ENCODE data around the gene CSRNP2.
"Not testable (repeated sequence)": the region's sequence is repeated elsewhere in the genome, so short reads cannot be mapped to it uniquely, and the experiment has no call there.

The CSRNP2 gene

GRCh38 chr12:51087818-51088217 is 4.4 kb upstream of the CSRNP2 start:
- Mint-ChIP-seq H3K36me3 (no peaks in the 10 kb centered on the region), H3K27ac (no peak overlapping the region), H3K4me1 (peaks cover 3% of the 10 kb centered on the region), H3K27me3 (no peaks in the 10 kb centered on the region), H3K9me3 (no peaks in the 10 kb centered on the region), H3K4me3 (no peak overlapping the region)
- no peak for ATAC-seq (ENCODE audit: low read depth)
- DNase-seq (ENCODE audit: low spot score in 2 of 2): no peak

- H3K27me3 Mint-ChIP-seq: no peaks in the 10 kb centered on the region
- H3K9me3 Mint-ChIP-seq: no peaks in the 10 kb centered on the region
- ATAC-seq (ENCODE audit: low read depth): no peak
- H3K36me3 Mint-ChIP-seq: no peaks in the 10 kb centered on the region
- H3K4me3 Mint-ChIP-seq: no peak overlapping the region
- DNase-seq (ENCODE audit: low spot score in 2 of 2): no peak
- H3K4me1 Mint-ChIP-seq: peaks cover 11% of the 10 kb centered on the region
- no peak overlapping the region for H3K27ac Mint-ChIP-seq
Measured at GRCh38 chr12:51086933-51087332, 3.5 kb upstream of the CSRNP2 start.

DNA sequence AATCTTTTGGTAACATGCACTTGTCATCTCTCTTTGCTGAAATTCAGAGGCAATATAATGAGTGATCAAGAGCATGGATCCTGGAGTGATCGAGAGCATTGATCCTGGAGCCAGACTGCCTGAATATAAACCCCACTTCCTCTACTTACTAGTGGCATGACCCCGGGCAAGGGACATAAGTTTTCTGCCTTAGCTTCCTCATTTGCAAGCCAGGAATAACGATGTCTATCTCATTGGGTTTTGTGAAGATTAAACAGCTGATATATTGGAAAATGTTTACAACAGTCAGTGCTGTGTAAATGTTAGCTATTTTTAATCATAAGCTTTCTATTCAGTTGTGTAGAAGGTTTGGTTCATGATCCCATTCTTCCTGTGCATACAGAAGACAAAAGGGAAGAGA is 2.4 kb upstream of the CSRNP2 start:
- DNase-seq (ENCODE audit: low spot score in 2 of 2) (no peak), ATAC-seq (ENCODE audit: low read depth) (no peak)
- Mint-ChIP-seq H3K36me3 (no peaks in the 10 kb centered on the region), H3K9me3 (no peaks in the 10 kb centered on the region), H3K27ac (no peak overlapping the region), H3K4me1 (peaks cover 11% of the 10 kb centered on the region), H3K27me3 (no peaks in the 10 kb centered on the region), H3K4me3 (no peak overlapping the region)

GRCh38 chr12:51082561-51083125 is 753 bp downstream of the CSRNP2 start:
- Mint-ChIP-seq H3K9me3 (no peaks in the 10 kb centered on the region), H3K27me3 (no peaks in the 10 kb centered on the region), H3K27ac (peak overlapping the region; percentile 93), H3K4me1 (peaks cover 15% of the 10 kb centered on the region), H3K36me3 (peaks cover 2% of the 10 kb centered on the region), H3K4me3 (peak overlapping the region; percentile 99)
- ATAC-seq (ENCODE audit: low read depth) (no peak), DNase-seq (ENCODE audit: low spot score in 2 of 2) (no peak)

DNA sequence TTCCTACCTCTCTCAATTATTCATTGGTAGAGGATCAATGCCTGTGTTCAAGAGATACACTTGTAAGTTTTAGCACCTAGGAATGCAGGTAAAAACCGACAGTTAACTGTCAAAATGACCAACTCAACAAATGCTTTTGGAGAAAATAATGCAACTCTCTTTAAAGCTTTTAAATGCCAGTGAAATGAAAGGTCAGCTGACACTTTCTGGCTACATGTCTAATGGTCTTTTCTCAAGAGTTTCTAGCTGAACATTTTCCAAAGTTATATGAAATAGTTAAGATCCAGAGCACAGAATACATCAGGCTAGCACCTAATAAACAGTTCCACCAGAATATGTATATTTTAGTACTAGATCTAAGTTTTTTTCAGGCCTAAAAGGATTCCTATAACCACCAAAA is 2.0 kb downstream of the CSRNP2 start:
- DNase-seq (ENCODE audit: low spot score in 2 of 2): no peak
- ATAC-seq (ENCODE audit: low read depth): no peak
- Mint-ChIP-seq H3K27me3 (no peaks in the 10 kb centered on the region), H3K4me1 (peaks cover 17% of the 10 kb centered on the region), H3K9me3 (no peaks in the 10 kb centered on the region), H3K27ac (no peak overlapping the region), H3K36me3 (peaks cover 2% of the 10 kb centered on the region), H3K4me3 (peak overlapping the region; percentile 33)

DNA sequence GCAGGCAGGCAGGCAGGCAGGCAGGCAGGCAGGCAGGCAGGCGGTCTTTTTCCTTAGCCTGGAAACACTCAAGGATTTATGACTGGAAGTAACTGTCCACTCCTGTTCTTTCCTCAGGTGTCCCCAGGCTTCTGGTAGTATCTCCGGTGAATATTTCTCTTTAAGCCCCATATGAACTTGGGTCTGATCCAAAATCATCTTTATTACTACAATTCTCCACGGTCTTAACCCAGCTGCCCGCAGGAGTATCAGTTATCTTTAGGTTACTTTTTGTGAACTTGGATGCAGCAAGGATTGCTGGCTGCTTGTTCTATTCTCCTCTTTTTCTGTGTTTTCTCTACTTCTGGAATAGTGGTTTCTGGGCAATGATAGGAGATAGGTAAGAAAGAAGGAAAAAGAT is 3.3 kb downstream of the CSRNP2 start:
- H3K4me1 Mint-ChIP-seq: peaks cover 17% of the 10 kb centered on the region
- peaks cover 2% of the 10 kb centered on the region for H3K36me3 Mint-ChIP-seq

DNA sequence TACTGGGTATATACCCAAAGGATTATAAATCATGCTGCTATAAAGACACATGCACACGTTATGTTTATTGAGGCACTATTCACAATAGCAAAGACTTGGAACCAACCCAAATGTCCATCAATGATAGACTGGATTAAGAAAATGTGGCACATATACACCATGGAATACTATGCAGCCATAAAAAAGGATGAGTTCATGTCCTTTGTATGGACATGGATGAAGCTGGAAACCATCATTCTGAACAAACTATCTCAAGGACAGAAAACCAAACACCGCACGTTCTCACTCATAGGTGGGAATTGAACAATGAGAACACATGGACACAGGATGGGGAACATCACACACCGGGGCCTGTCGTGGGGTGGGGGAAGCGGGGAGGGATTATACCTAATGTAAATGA is 4.5 kb downstream of the CSRNP2 start:
- H3K27ac Mint-ChIP-seq; DNase-seq (ENCODE audit: low spot score in 2 of 2); ATAC-seq (ENCODE audit: low read depth); H3K9me3 Mint-ChIP-seq; H3K4me3 Mint-ChIP-seq; H3K27me3 Mint-ChIP-seq; H3K36me3 Mint-ChIP-seq: not testable (repeated sequence)
- peaks cover 17% of the 10 kb centered on the region for H3K4me1 Mint-ChIP-seq

More for the DNA sequence above, 3.3 kb downstream of the CSRNP2 start:
- Mint-ChIP-seq H3K27ac (no peak overlapping the region), H3K4me3 (no peak overlapping the region), H3K27me3 (no peaks in the 10 kb centered on the region), H3K9me3 (no peaks in the 10 kb centered on the region)
- ATAC-seq (ENCODE audit: low read depth) (no peak), DNase-seq (ENCODE audit: low spot score in 2 of 2) (no peak)

DNA sequence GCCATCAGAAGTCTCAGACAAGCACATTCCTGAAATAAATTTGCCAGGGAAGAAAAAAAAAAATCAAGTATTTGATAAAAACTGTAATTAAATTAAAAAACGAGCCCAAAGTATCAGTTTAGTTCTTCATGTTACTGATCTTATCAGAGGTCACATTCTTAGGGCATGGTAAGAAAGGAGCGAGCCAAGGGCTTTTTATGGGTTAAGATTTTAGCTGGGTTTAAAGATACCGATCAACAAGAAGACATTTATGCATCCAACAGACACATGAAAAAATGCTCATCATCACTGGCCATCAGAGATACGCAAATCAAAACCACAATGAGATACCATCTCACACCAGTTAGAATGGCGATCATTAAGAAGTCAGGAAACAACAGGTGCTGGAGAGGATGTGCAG is 5.0 kb downstream of the CSRNP2 start:
- ATAC-seq (ENCODE audit: low read depth); DNase-seq (ENCODE audit: low spot score in 2 of 2); H3K9me3 Mint-ChIP-seq; H3K36me3 Mint-ChIP-seq; H3K4me3 Mint-ChIP-seq; H3K27me3 Mint-ChIP-seq; H3K27ac Mint-ChIP-seq: not testable (repeated sequence)
- H3K4me1 Mint-ChIP-seq: peaks cover 17% of the 10 kb centered on the region

- no peak for DNase-seq (ENCODE audit: low spot score in 2 of 2)
- Mint-ChIP-seq H3K4me1 (peaks cover 15% of the 10 kb centered on the region), H3K4me3 (no peak overlapping the region)
Measured at GRCh38 chr12:51077930-51078329, 5.5 kb downstream of the CSRNP2 start.

DNA sequence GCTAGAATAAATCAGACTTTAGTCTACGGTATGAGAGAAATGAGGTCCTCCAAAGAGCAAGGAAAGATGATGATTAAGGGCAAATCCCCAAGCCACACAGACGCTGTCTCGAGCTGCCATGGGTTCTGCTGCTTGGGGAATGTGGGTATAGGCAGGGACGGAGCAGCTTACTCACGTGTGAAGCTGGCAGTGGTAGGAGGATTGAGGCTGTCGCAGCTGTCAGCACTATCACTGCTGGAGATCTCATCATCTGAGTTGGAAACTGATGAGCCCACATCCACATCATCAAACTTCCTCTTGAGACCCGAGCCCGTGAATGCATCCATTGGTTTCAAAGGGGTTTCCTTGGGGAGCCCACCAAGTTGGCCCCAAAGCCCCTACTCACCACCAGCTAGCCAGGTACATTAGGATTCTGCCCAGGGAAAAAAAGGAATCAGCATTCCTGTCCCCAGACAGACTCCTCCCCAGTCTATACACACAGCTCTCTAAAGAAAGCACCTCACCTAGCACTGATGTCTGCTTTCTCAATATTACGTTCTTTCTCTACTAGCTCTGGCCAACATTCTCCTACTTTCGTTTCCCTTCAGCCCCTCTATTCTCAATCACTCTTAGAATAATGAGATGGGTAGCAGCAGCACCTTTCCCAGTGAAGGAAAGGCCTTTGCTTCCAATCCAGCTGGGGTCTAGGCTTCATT is 7.0 kb downstream of the CSRNP2 start:
- Mint-ChIP-seq H3K4me3 (no peak overlapping the region), H3K36me3 (peaks cover 13% of the 10 kb centered on the region), H3K27me3 (no peaks in the 10 kb centered on the region), H3K9me3 (no peaks in the 10 kb centered on the region), H3K4me1 (peaks cover 5% of the 10 kb centered on the region), H3K27ac (no peak overlapping the region)
- DNase-seq (ENCODE audit: low spot score in 2 of 2): no peak
- no peak for ATAC-seq (ENCODE audit: low read depth)

More at GRCh38 chr12:51077930-51078329, 5.5 kb downstream of the CSRNP2 start:
- Mint-ChIP-seq H3K27ac (no peak overlapping the region), H3K9me3 (no peaks in the 10 kb centered on the region), H3K36me3 (peaks cover 8% of the 10 kb centered on the region), H3K27me3 (no peaks in the 10 kb centered on the region)
- no peak for ATAC-seq (ENCODE audit: low read depth)

DNA sequence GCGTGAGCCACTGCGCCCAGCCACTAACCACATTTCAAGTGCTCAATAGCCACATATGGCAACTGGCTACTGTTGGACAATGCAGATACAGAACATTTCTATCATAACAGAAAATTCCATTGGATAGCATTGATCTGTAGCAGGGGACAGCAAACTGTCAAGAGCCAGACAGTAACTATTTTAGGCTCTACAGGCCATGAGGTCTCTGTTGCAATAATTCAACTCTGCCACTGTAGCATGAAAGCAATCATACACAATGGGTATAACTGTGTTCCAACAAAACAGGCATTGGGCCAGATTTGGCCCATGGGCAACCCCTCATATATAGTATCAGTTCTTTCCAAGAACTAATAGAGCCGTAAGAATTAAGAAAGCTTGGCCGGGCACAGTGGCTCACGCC is 8.0 kb downstream of the CSRNP2 start:
- Mint-ChIP-seq H3K9me3 (no peaks in the 10 kb centered on the region), H3K4me1 (peaks cover 5% of the 10 kb centered on the region), H3K27ac (no peak overlapping the region), H3K27me3 (no peaks in the 10 kb centered on the region), H3K36me3 (peaks cover 13% of the 10 kb centered on the region), H3K4me3 (no peak overlapping the region)
- ATAC-seq (ENCODE audit: low read depth) (no peak), DNase-seq (ENCODE audit: low spot score in 2 of 2) (no peak)

- H3K27me3 Mint-ChIP-seq: no peaks in the 10 kb centered on the region
- peaks cover under 1% of the 10 kb centered on the region for H3K4me1 Mint-ChIP-seq
- no peaks in the 10 kb centered on the region for H3K9me3 Mint-ChIP-seq
- DNase-seq (ENCODE audit: low spot score in 2 of 2) (no peak), ATAC-seq (ENCODE audit: low read depth) (no peak)
- H3K36me3 Mint-ChIP-seq: peaks cover 22% of the 10 kb centered on the region
- H3K4me3 Mint-ChIP-seq: no peak overlapping the region
- H3K27ac Mint-ChIP-seq: peak overlapping the region; percentile 58
Measured at GRCh38 chr12:51071663-51072062, 11.7 kb downstream of the CSRNP2 start.

DNA sequence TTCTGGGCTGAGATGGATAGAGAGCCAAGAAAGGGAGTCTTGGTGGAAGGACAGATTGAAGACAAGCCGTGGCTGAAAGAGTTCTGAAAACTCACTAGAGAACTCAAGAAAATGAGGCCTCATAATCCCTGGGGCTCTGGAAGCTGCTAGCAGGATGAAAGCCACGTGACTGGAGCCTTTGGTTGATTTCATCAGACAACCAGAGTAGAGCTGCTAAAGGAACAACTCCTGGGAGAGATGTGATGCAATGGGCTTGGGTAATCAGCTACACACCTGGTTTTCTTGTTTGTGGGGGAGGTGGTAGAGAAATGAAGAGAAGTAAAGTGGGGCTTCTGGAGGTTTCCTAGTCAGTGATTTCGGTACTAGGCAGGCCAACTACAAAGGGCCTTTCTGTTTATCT is 13.4 kb downstream of the CSRNP2 start:
- H3K27me3 Mint-ChIP-seq: no peaks in the 10 kb centered on the region
- DNase-seq (ENCODE audit: low spot score in 2 of 2) (no peak), ATAC-seq (ENCODE audit: low read depth) (no peak)
- no peak overlapping the region for H3K4me3 Mint-ChIP-seq
- H3K4me1 Mint-ChIP-seq: no peaks in the 10 kb centered on the region
- peaks cover 22% of the 10 kb centered on the region for H3K36me3 Mint-ChIP-seq
- no peak overlapping the region for H3K27ac Mint-ChIP-seq
- H3K9me3 Mint-ChIP-seq: no peaks in the 10 kb centered on the region

- Mint-ChIP-seq H3K36me3 (peaks cover 18% of the 10 kb centered on the region), H3K4me1 (no peaks in the 10 kb centered on the region), H3K9me3 (no peaks in the 10 kb centered on the region), H3K4me3 (no peak overlapping the region), H3K27me3 (no peaks in the 10 kb centered on the region), H3K27ac (no peak overlapping the region)
- ATAC-seq (ENCODE audit: low read depth) (no peak), DNase-seq (ENCODE audit: low spot score in 2 of 2) (no peak)
Measured at GRCh38 chr12:51067771-51068170, 15.6 kb downstream of the CSRNP2 start.

GRCh38 chr12:51067229-51067628 is 16.2 kb downstream of the CSRNP2 start:
- Mint-ChIP-seq H3K36me3 (peaks cover 18% of the 10 kb centered on the region), H3K27ac (no peak overlapping the region), H3K4me1 (no peaks in the 10 kb centered on the region), H3K27me3 (no peaks in the 10 kb centered on the region), H3K4me3 (no peak overlapping the region), H3K9me3 (no peaks in the 10 kb centered on the region)
- no peak for DNase-seq (ENCODE audit: low spot score in 2 of 2)
- no peak for ATAC-seq (ENCODE audit: low read depth)
